HG03095 (cell line): ENCODE results near the gene STAM.
A peak's percentile ranks its signal among the peaks of the same experiment; 100 is the strongest.
"Not testable (repeated sequence)": the region's sequence is repeated elsewhere in the genome, so short reads cannot be mapped to it uniquely, and the experiment has no call there.

Experiments
- ATAC-seq: cut with Tn5 transposase; IDR thresholded peaks from one replicate; pipeline ENCODE4 v1.9.1; 2021; ENCODE audit warnings: moderate library complexity; ENCODE audit not compliant: unreplicated experiment

Gene STAM

GRCh38 chr10:17643755-17644484, at the start of gene STAM:
TSS of gene STAM (plus strand) at chr10:17644151. CDS start at chr10:17644340, 189 bp downstream.
- ATAC-seq, result peak; percentile 89

GRCh38 chr10:17597386-17597785, 46.6 kb upstream of the STAM start:
- no peak for ATAC-seq

GRCh38 chr10:17599089-17599488, 44.9 kb upstream of the STAM start:
- no peak for ATAC-seq

- no peak for ATAC-seq
These were observed 38.0 kb upstream of the STAM start for GRCh38 chr10:17605936-17606335.

- no peak for ATAC-seq
These were observed 37.4 kb upstream of the STAM start for GRCh38 chr10:17606547-17607040.

- ATAC-seq, result no peak
These were observed 36.9 kb upstream of the STAM start for GRCh38 chr10:17607060-17607459.

- ATAC-seq, result peak; percentile 89
These were observed 36.2 kb upstream of the STAM start for GRCh38 chr10:17607603-17608332.

- no peak for ATAC-seq
These were observed 34.4 kb upstream of the STAM start for GRCh38 chr10:17609523-17610079.

- ATAC-seq, result peak; percentile 41
These were observed 27.4 kb upstream of the STAM start for GRCh38 chr10:17616403-17617030.

- ATAC-seq, result peak; percentile 68
These were observed 26.7 kb upstream of the STAM start, which contains the start of gene HACD1 for GRCh38 chr10:17617031-17617911. TSS of gene HACD1 (minus strand) at chr10:17617374. CDS start at chr10:17617339, 35 bp downstream.

- ATAC-seq, result no peak
These were observed 21.9 kb upstream of the STAM start for GRCh38 chr10:17622061-17622460.

- ATAC-seq, result no peak
These were observed 19.0 kb upstream of the STAM start for GRCh38 chr10:17624996-17625395.

GRCh38 chr10:17626656-17627055, 17.3 kb upstream of the STAM start:
- no peak for ATAC-seq

- not testable (repeated sequence) for ATAC-seq
These were observed 11.4 kb upstream of the STAM start for GRCh38 chr10:17632590-17632989.

GRCh38 chr10:17633353-17633752, 10.6 kb upstream of the STAM start:
- ATAC-seq, result no peak

- no peak for ATAC-seq
These were observed 6.1 kb upstream of the STAM start for GRCh38 chr10:17637869-17638268.

- no peak for ATAC-seq
These were observed 3.6 kb upstream of the STAM start for GRCh38 chr10:17640331-17640816.

- peak; percentile 25 for ATAC-seq
These were observed 604 bp upstream of the STAM start for GRCh38 chr10:17643339-17643754.

- peak; percentile 28 for ATAC-seq
These were observed 563 bp downstream of the STAM start for GRCh38 chr10:17644485-17644943.
